Upper lobe of left lung (tissue), 4 donors: Measurements from ENCODE around the gene NANOGP8.

Source experiments
- EP300 ChIP-seq, 4 donors: sonication (generic); formaldehyde crosslinking; IDR thresholded peaks; one replicate each; pipeline ENCODE4 v1.5.1; 2017; ENCODE audit warnings: antibody characterized with exemption in 4 of 4, control low read depth in 2 of 4
- POLR2A ChIP-seq, 4 donors: fragments of 450-650 bp; IDR thresholded peaks; one replicate each; pipeline ENCODE4 v1.5.1; 2016 to 2017; ENCODE audit warnings: antibody characterized with exemption in 4 of 4, mild to moderate bottlenecking in 2 of 4

DNA sequence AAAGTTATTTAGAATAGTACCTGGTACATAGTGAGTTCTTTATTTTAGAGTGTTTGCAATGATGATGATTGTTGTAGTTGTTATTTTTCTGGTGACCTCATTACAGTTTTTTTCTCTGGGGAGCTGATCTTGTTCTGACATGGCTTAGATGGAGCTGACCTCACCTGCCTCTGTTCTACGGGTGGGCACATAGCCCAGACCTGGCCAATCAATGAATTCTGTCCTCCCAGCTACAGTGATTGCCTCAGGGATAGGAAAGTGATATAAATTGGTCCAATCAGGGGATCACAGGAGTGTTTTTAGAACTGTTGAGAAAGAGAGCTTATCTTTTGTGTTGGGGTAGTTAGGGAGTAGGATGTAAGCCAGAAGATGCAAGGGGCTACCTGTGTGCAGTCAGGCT, 3.2 kb upstream of the NANOGP8 start:
- TF ChIP-seq POLR2A (IDR thresholded peaks at IDR 0.05) (no peak), EP300 (IDR thresholded peaks at IDR 0.05) (no peak)
